Fibroblast of villous mesenchyme (primary cell): ENCODE data around the gene UPP2. TPM values are rescaled to one million over a fixed set of nuclear protein-coding genes. Genes with fewer than 3 reads are reported as not detected.

Experiments used
- DNase-seq: peaks from one replicate; pipeline ENCODE4 v3.0.0-alpha.2; 2010; ENCODE audit warnings: low read depth
- H3K4me3 ChIP-seq: 2 replicates; pipeline ENCODE4 v1.5.1; 2011; ENCODE audit warnings: low read depth, mild to moderate bottlenecking, low read length
- total RNA-seq: library from RNA; depleted of rRNA; stranded (reverse); fragments of >200 nt; gene quantifications from 2 replicates; pipeline ENCODE4 v1.2.3, GENCODE V29; 2012
- TF ChIP-seq, protein P1 (sequence below): IDR thresholded peaks from 2 replicates; pipeline ENCODE4 v1.5.1; 2012; ENCODE audit warnings: low read depth, mild to moderate bottlenecking, low read length; ENCODE audit not compliant: insufficient read depth

Gene UPP2
- total RNA-seq, 1 donor = not detected

GRCh38 chr2:158102446-158102845, 770 bp downstream of the UPP2 start:
- TF ChIP-seq, protein P1, sequence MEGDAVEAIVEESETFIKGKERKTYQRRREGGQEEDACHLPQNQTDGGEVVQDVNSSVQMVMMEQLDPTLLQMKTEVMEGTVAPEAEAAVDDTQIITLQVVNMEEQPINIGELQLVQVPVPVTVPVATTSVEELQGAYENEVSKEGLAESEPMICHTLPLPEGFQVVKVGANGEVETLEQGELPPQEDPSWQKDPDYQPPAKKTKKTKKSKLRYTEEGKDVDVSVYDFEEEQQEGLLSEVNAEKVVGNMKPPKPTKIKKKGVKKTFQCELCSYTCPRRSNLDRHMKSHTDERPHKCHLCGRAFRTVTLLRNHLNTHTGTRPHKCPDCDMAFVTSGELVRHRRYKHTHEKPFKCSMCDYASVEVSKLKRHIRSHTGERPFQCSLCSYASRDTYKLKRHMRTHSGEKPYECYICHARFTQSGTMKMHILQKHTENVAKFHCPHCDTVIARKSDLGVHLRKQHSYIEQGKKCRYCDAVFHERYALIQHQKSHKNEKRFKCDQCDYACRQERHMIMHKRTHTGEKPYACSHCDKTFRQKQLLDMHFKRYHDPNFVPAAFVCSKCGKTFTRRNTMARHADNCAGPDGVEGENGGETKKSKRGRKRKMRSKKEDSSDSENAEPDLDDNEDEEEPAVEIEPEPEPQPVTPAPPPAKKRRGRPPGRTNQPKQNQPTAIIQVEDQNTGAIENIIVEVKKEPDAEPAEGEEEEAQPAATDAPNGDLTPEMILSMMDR = no peak
- no peak overlapping the region for H3K4me3 ChIP-seq
- no peak for DNase-seq

- H3K4me3 ChIP-seq = no peak overlapping the region
- TF ChIP-seq, protein P1 = no peak
- no peak for DNase-seq
Observed at GRCh38 chr2:158103411-158104012, 1.8 kb downstream of the UPP2 start.

GRCh38 chr2:158104903-158105302, 3.2 kb downstream of the UPP2 start:
- TF ChIP-seq, protein P1 = no peak
- H3K4me3 ChIP-seq = no peak overlapping the region
- no peak for DNase-seq

DNA sequence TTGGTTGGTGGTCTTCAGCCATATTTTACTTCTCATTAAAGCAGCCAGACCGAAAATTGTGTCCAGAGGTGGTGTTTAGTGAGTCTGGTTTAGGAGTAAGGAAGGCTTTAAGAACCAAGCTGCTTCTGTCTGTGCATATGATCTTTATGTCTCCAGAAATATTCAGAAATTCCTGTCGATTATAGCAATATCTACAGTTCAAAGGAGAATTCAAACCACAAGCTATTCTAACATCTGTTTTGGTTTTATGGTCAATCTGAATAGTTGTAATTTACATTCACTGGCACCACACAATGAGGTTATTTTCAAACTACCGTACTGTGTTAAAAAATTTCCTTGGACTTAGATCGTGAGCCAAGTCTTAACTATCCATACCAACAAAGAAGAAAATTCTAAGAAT, 11.3 kb downstream of the UPP2 start:
- TF ChIP-seq, protein P1 = no peak
- H3K4me3 ChIP-seq = no peak overlapping the region
- DNase-seq = no peak

DNA sequence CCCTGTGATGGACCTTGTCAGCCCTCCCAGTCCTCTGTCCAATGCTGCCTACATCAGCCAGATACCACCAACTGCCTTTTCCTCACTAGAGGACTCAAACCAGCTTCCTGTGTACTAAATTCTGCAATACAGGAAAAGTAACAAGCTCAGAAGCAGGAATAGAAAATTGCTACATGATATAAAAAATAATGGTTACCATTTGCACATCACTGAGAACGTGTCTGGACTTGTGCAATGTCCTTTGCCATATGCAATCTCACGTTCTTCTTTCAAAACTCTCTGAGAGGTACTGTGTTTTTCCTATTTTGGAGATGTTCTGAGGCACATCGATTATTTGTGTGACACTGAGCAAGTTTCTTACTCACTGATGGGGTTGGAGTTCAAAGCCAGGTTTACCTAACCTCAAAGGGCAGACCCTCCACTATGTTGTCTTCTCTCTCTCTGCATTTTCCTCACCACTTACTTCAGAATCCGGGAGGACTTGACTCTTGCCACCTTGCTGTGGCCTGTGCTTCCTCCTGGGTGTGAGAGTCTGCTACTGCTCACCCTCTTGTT, 12.1 kb downstream of the UPP2 start:
- TF ChIP-seq, protein P1 = no peak
- H3K4me3 ChIP-seq = no peak overlapping the region
- DNase-seq = no peak

DNA sequence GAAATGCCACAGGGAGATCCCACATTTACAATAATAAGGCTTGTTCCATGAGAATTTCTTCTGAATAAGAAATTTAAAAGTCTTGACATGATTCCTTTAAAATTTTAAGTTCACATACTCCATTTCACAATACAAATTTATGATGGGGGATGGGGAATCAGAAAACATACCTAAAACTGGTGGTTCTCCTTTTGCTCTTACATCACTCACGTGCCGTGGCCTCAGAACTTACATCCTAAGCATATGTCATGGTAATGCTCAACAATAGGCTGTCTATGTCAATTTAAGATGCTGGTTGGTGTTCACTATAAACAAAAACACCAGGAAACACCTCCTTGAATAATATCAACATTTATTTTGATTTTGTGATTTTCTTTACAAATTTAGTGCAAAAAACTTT, 12.8 kb downstream of the UPP2 start:
- DNase-seq = no peak
- TF ChIP-seq, protein P1 = no peak
- H3K4me3 ChIP-seq = no peak overlapping the region
